DMS79 treated with DMSO at 0.1 percent for 48 hours (cell line): ENCODE results near the gene ALDH1A3.

Source experiments
- DNase-seq: peaks from one replicate; lab custom pipeline; 2025; lab: John Stamatoyannopoulos, UW

ALDH1A3 gene

GRCh38 chr15:100926971-100927756 lies 47.5 kb downstream of the ALDH1A3 start:
- no peak for DNase-seq

GRCh38 chr15:100928632-100929280 lies 49.1 kb downstream of the ALDH1A3 start:
- DNase-seq: no peak

GRCh38 chr15:100929641-100930042 lies 50.0 kb downstream of the ALDH1A3 start:
- peak; percentile 22 for DNase-seq

- DNase-seq: no peak
Observed at GRCh38 chr15:100930306-100930848, 50.7 kb downstream of the ALDH1A3 start.

GRCh38 chr15:100931143-100931890 lies 51.7 kb downstream of the ALDH1A3 start:
- no peak for DNase-seq

- DNase-seq: no peak
Observed at GRCh38 chr15:100932676-100933348, 53.2 kb downstream of the ALDH1A3 start.

- DNase-seq: no peak
Observed at GRCh38 chr15:100934166-100934565, 54.5 kb downstream of the ALDH1A3 start.

GRCh38 chr15:100934726-100935125 lies 55.1 kb downstream of the ALDH1A3 start:
- no peak for DNase-seq

GRCh38 chr15:100937171-100937570 lies 57.5 kb downstream of the ALDH1A3 start:
- DNase-seq: no peak

- no peak for DNase-seq
Observed at GRCh38 chr15:100939791-100940190, 60.2 kb downstream of the ALDH1A3 start.

GRCh38 chr15:100940767-100941379 lies 61.2 kb downstream of the ALDH1A3 start:
- no peak for DNase-seq

- no peak for DNase-seq
Observed at GRCh38 chr15:100941536-100941935, 61.9 kb downstream of the ALDH1A3 start.

GRCh38 chr15:100942656-100943425 lies 63.2 kb downstream of the ALDH1A3 start:
- DNase-seq: no peak

GRCh38 chr15:100944244-100944895 lies 64.7 kb downstream of the ALDH1A3 start:
- no peak for DNase-seq

GRCh38 chr15:100944986-100945385 lies 65.4 kb downstream of the ALDH1A3 start:
- no peak for DNase-seq

GRCh38 chr15:100947760-100948429 lies 68.3 kb downstream of the ALDH1A3 start:
- no peak for DNase-seq

GRCh38 chr15:100948430-100948762 lies 68.8 kb downstream of the ALDH1A3 start:
- DNase-seq: no peak

- no peak for DNase-seq
Observed at GRCh38 chr15:100949691-100950090, 70.1 kb downstream of the ALDH1A3 start.

- DNase-seq: no peak
Observed at GRCh38 chr15:100951965-100952364, 72.3 kb downstream of the ALDH1A3 start.

- DNase-seq: no peak
Observed at GRCh38 chr15:100952566-100952965, 72.9 kb downstream of the ALDH1A3 start.
